PC-3 (cell line): Measurements from ENCODE around the gene TPRG1. TPM values are rescaled to one million over a fixed set of nuclear protein-coding genes. Genes with fewer than 3 reads are reported as not detected.

Experiments used
- ATAC-seq: fragments of 200-7000 bp; cut with Tn5 transposase; 2 replicates; pipeline ENCODE4 v1.9.1; 2020; ENCODE audit warnings: mild to moderate bottlenecking, moderate library complexity
- BruUV-seq: library from RNA; stranded (reverse); fragments of 400-500 nt; replicated peaks from 2 replicates; lab custom pipeline; 2021; lab: Mats Ljungman, UMichigan
- CTCF ChIA-PET: fragments of 300-600 bp; sonication (Branson Sonifier 250); formaldehyde crosslinking; loops from one replicate; lab custom pipeline; 2022; ENCODE audit warnings: antibody characterized with exemption; lab: Charles Lee
- POLR2A ChIA-PET: fragments of 300-600 bp; sonication (Branson Sonifier 250); formaldehyde crosslinking; loops from one replicate; lab custom pipeline; 2022; ENCODE audit warnings: antibody characterized with exemption; ENCODE audit not compliant: unreplicated experiment; lab: Charles Lee
- DNase-seq: peaks from one replicate; pipeline ENCODE4 v3.0.0-alpha.2; 2015
- H2AFZ ChIP-seq: fragments of 300-600 bp; sonication (generic); 2 replicates; pipeline ENCODE4 v1.6.0; 2016; ENCODE audit warnings: antibody characterized with exemption, low read length
- H3F3A ChIP-seq: fragments of 300-600 bp; sonication (generic); one replicate; pipeline ENCODE4 v1.6.0; 2017; ENCODE audit warnings: antibody characterized with exemption, low read length, control low read depth, mild to moderate bottlenecking; ENCODE audit not compliant: unreplicated experiment
- H3K27ac ChIP-seq: fragments of 300-600 bp; sonication (generic); 2 replicates; pipeline ENCODE4 v1.5.1; 2016; ENCODE audit warnings: mild to moderate bottlenecking, low read length
- H3K27me3 ChIP-seq: fragments of 300-600 bp; sonication (generic); 2 replicates; pipeline ENCODE4 v1.6.1; 2016; ENCODE audit warnings: low read length, mixed read lengths
- H3K36me3 ChIP-seq: fragments of 300-600 bp; sonication (generic); 2 replicates; pipeline ENCODE4 v1.6.1; 2016; ENCODE audit warnings: low read depth, mixed run types, low read length, mixed read lengths
- H3K4me1 ChIP-seq: fragments of 300-600 bp; sonication (generic); 2 replicates; pipeline ENCODE4 v1.5.1; 2016; ENCODE audit warnings: low read length; ENCODE audit not compliant: insufficient read depth
- H3K4me2 ChIP-seq: fragments of 300-600 bp; sonication (generic); 2 replicates; pipeline ENCODE4 v1.6.0; 2016; ENCODE audit warnings: low read length
- H3K4me3 ChIP-seq: fragments of 300-600 bp; sonication (generic); 2 replicates; pipeline ENCODE4 v1.5.1; 2016; ENCODE audit warnings: mild to moderate bottlenecking, low read length, mixed read lengths
- H3K79me2 ChIP-seq: fragments of 300-600 bp; sonication (generic); 2 replicates; pipeline ENCODE4 v1.6.1; 2017; ENCODE audit warnings: low read length, mixed read lengths
- H3K9ac ChIP-seq: fragments of 300-600 bp; sonication (generic); 2 replicates; pipeline ENCODE4 v1.6.0; 2016; ENCODE audit warnings: mild to moderate bottlenecking, low read length
- H3K9me2 ChIP-seq: fragments of 300-600 bp; sonication (generic); replicated peaks from 2 replicates; pipeline ENCODE4 v1.6.1; 2016; ENCODE audit warnings: mixed run types, low read length, mixed read lengths
- H3K9me3 ChIP-seq: fragments of 300-600 bp; sonication (generic); 2 replicates; pipeline ENCODE4 v1.6.1; 2016; ENCODE audit warnings: low read length, mixed read lengths
- H4K20me1 ChIP-seq: fragments of 300-600 bp; sonication (generic); 2 replicates; pipeline ENCODE4 v1.6.1; 2016; ENCODE audit warnings: low read length, mixed read lengths
- CTCF ChIP-seq: fragments of 300-600 bp; sonication (generic); conservative IDR thresholded peaks from 2 replicates; pipeline ENCODE4 v1.5.1; 2017; ENCODE audit warnings: antibody characterized with exemption, low read depth, mild to moderate bottlenecking, low read length
- EZH2 ChIP-seq: fragments of 300-600 bp; sonication (generic); IDR thresholded peaks from one replicate; pipeline ENCODE4 v1.6.1; 2017; ENCODE audit warnings: antibody characterized with exemption, mild to moderate bottlenecking, low read length; ENCODE audit not compliant: unreplicated experiment
- EZH2phosphoT487 ChIP-seq: fragments of 300-600 bp; sonication (generic); IDR thresholded peaks from 2 replicates; pipeline ENCODE4 v1.6.1; 2018; ENCODE audit warnings: mild to moderate bottlenecking, antibody characterized with exemption, low read length, borderline replicate concordance
- intact Hi-C: fragments of 100-400 bp; cut with micrococcal nuclease; formaldehyde crosslinking; loops from 2 replicates; pipeline ENCODE4 v1.9.0; 2023
- total RNA-seq: library from RNA; depleted of rRNA; stranded (reverse); fragments of >200 nt; gene quantifications from 2 replicates; pipeline ENCODE4 v1.2.3, GENCODE V29; 2014

The TPRG1 gene
- total RNA-seq, 1 experiment from 2014 or later: 1.2 TPM

- peak; percentile 84 for DNase-seq
- H3F3A ChIP-seq: peaks cover 8% of the 10 kb centered on the region
- no peaks in the 10 kb centered on the region for H3K9me3 ChIP-seq
- intact Hi-C loops: loop anchor here (2.0 kb wide), 1 partner anchor 31 kb away; no protein-coding TSS in a partner anchor
- no TSS peak for BruUV-seq
- H3K4me2 ChIP-seq: peak overlapping the region; percentile 67
- no peaks in the 10 kb centered on the region for H4K20me1 ChIP-seq
- no peaks in the 10 kb centered on the region for H3K9me2 ChIP-seq
- ATAC-seq: peak; percentile 72
- no peaks in the 10 kb centered on the region for H3K79me2 ChIP-seq
- peak overlapping the region; percentile 73 for H2AFZ ChIP-seq
- TF ChIP-seq EZH2phosphoT487 (no peak), EZH2 (no peak), CTCF (no peak)
- peak overlapping the region; percentile 19; the same call in 1 of the 2 replicates for H3K4me3 ChIP-seq
- POLR2A ChIA-PET: interaction anchor here (0.5 to 0.7 kb wide), 2 partner anchors 30 to 362 kb away, joined by 3 to 6 read pairs; no protein-coding TSS in a partner anchor
- H3K9ac ChIP-seq: peak overlapping the region; percentile 17; the same call in 1 of the 2 replicates
- peak overlapping the region; percentile 92 for H3K27ac ChIP-seq
- peaks cover 38% of the 10 kb centered on the region for H3K4me1 ChIP-seq
- H3K36me3 ChIP-seq: no peaks in the 10 kb centered on the region
- H3K27me3 ChIP-seq: no peaks in the 10 kb centered on the region
- CTCF ChIA-PET: no interaction called here
Measured at GRCh38 chr3:189355481-189356201, 183.9 kb downstream of the TPRG1 start.

- no peaks in the 10 kb centered on the region for H3K79me2 ChIP-seq
- no peak overlapping the region for H3K4me2 ChIP-seq
- CTCF ChIA-PET: no interaction called here
- no peaks in the 10 kb centered on the region for H3F3A ChIP-seq
- no peaks in the 10 kb centered on the region for H4K20me1 ChIP-seq
- no peak overlapping the region for H3K9ac ChIP-seq
- no peak overlapping the region for H3K4me3 ChIP-seq
- BruUV-seq: no TSS peak
- no peaks in the 10 kb centered on the region for H3K9me3 ChIP-seq
- POLR2A ChIA-PET: no interaction called here
- ATAC-seq (no peak), DNase-seq (no peak)
- intact Hi-C loops: no loop called here
- no peaks in the 10 kb centered on the region for H3K9me2 ChIP-seq
- H2AFZ ChIP-seq: no peak overlapping the region
- no peaks in the 10 kb centered on the region for H3K27me3 ChIP-seq
- H3K4me1 ChIP-seq: peaks cover 14% of the 10 kb centered on the region
- TF ChIP-seq EZH2phosphoT487 (no peak), EZH2 (no peak), CTCF (no peak)
- H3K36me3 ChIP-seq: no peaks in the 10 kb centered on the region
- H3K27ac ChIP-seq: no peak overlapping the region
Measured at GRCh38 chr3:189360291-189360690, 188.5 kb downstream of the TPRG1 start.
